Thyroid gland (tissue), 4 donors: ENCODE data around the gene SELENOI.

ENCODE experiments used
- CTCF ChIP-seq, 6 experiments: fragments of 200-600 bp in 3 of 6; fragments of 450-650 bp in 3 of 6; sonication (generic) in 3 of 6; IDR thresholded peaks; one replicate each; pipeline ENCODE4 v1.5.1; 2016 to 2019; ENCODE audit warnings: antibody characterized with exemption in 6 of 6, mild to moderate bottlenecking in 2 of 6, inconsistent platforms in 1 of 6, moderate library complexity in 1 of 6
- POLR2A ChIP-seq, 2 donors: fragments of 450-650 bp; IDR thresholded peaks; one replicate each; pipeline ENCODE4 v1.6.1; 2017; ENCODE audit warnings: antibody characterized with exemption in 2 of 2, mild to moderate bottlenecking in 2 of 2, moderate library complexity in 1 of 2

GRCh38 chr2:26438926-26439325 is 93.0 kb downstream of the SELENOI start:
- peak in 1 of 6 experiments; percentile 2 for TF ChIP-seq CTCF (IDR thresholded peaks at IDR 0.05)
- no peak for TF ChIP-seq POLR2A (IDR thresholded peaks at IDR 0.05)
